ENCODE results near the gene FHIT. TPM values are rescaled to one million over a fixed set of nuclear protein-coding genes. Genes with fewer than 3 reads are reported as not detected.

Gene FHIT
- total RNA-seq, 4 donors from 2014 or later = 4.6 to 6.1 (median 5.7) TPM

DNA sequence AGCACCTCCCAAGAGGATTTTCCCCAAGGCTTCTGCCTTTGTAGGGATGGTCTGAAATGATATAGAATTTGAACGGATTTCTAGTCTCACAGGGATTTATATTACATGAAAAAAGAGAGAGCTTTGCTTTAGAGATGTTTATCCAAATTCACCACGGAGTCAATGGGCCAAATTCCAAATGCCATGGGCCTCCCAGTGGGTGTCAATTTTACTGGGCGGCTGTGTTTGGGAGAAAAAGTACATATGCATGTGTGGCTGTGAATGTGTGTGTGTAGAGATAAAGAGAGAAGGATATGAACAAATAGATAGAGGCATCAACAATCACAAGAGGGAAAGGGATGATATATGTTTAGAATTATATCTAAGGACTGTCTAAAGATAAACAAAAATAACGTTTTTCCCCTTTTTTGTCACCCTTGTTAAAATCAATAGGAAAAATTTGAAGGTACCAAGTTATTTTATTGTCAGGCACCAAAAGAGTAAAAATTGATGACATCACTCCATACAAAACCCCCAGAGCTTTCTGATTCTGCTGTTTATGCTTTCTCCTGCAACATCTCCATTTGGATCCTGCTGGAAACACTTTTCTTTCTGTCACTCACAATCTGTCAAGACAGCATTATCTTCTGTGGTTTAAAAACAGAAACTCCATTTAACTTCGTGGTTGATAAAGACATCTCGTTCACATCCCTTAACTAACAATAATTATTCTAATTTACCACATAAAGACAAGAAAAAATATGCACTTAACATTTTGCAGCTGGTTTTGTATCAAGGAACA lies 160.7 kb downstream of the FHIT start:
- Histone ChIP-seq H3K27me3 (no peaks in the 10 kb centered on the region), H3K36me3 (no peaks in the 10 kb centered on the region), H3K27ac (replicated peaks in 1 of 4) (no peak overlapping the region), H3K4me1 (no peaks in the 10 kb centered on the region), H3K4me3 (no peak overlapping the region), H3K9me3 (no peaks in the 10 kb centered on the region)
- 49% methylated on average over 6 of the region's 6 CpGs for WGBS
- TF ChIP-seq POLR2A (IDR thresholded peaks at IDR 0.05; ENCODE audit: low read depth) = no peak
- TF ChIP-seq, protein P1, sequence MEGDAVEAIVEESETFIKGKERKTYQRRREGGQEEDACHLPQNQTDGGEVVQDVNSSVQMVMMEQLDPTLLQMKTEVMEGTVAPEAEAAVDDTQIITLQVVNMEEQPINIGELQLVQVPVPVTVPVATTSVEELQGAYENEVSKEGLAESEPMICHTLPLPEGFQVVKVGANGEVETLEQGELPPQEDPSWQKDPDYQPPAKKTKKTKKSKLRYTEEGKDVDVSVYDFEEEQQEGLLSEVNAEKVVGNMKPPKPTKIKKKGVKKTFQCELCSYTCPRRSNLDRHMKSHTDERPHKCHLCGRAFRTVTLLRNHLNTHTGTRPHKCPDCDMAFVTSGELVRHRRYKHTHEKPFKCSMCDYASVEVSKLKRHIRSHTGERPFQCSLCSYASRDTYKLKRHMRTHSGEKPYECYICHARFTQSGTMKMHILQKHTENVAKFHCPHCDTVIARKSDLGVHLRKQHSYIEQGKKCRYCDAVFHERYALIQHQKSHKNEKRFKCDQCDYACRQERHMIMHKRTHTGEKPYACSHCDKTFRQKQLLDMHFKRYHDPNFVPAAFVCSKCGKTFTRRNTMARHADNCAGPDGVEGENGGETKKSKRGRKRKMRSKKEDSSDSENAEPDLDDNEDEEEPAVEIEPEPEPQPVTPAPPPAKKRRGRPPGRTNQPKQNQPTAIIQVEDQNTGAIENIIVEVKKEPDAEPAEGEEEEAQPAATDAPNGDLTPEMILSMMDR (IDR thresholded peaks at IDR 0.05) = no peak
- no peak for TF ChIP-seq POLR2AphosphoS5 (IDR thresholded peaks at IDR 0.05)
- TF ChIP-seq EP300 (IDR thresholded peaks at IDR 0.05) = no peak
- no peak for DNase-seq (ENCODE audit: extremely low spot score)
- intact Hi-C loops (cut with DNase I) = no loop called here

DNA sequence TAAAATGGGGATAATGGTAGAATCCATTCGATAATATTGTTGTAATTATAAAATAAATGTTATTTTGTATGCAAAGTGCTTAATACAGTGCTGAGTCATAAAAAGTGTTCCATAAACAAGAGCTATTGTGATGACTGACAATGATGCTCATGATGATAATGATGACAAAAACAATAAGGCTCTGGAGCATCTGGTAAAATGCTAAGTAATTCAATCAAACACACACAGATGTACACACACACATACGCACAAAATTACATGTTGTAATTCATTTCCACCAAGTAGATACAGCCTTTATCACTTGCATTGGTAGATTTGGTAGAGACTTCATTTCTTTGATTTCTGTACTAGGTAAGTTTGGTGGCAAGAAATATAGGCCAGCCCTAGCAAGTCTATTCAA lies 163.8 kb downstream of the FHIT start:
- no peaks in the 10 kb centered on the region for H3K4me1 ChIP-seq
- intact Hi-C loops (cut with DNase I) = no loop called here
- 94% methylated on average over 2 of the region's 2 CpGs for WGBS
- TF ChIP-seq EP300 (IDR thresholded peaks at IDR 0.05) (no peak), POLR2A (IDR thresholded peaks at IDR 0.05; ENCODE audit: low read depth) (no peak), POLR2AphosphoS5 (IDR thresholded peaks at IDR 0.05) (no peak)
- TF ChIP-seq, protein P1 (IDR thresholded peaks at IDR 0.05) = no peak
- H3K27ac ChIP-seq (replicated peaks in 1 of 4) = no peak overlapping the region
- no peaks in the 10 kb centered on the region for H3K9me3 ChIP-seq
- H3K27me3 ChIP-seq = no peaks in the 10 kb centered on the region
- H3K4me3 ChIP-seq = no peak overlapping the region
- no peak for DNase-seq (ENCODE audit: extremely low spot score)
- H3K36me3 ChIP-seq = no peaks in the 10 kb centered on the region

DNA sequence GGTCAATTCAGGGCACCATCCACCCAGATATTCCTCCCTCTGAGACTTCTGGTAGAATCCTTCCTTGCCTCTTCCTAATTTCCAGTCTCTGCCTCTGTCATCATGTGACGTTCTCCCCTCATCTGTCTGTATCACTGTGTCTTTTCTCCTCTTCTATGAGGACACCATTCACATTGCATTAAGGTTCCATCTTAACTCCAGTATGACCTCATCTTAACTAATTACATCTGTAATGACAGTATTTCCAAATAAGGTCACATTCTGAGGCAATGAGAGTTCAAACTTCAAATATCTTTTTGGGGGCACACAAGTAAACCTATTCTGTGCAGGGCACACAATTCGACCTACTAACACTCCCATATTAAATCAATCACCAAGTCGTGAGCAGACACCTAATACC lies 169.7 kb downstream of the FHIT start:
- intact Hi-C loops (cut with DNase I) = no loop called here
- H3K36me3 ChIP-seq = no peaks in the 10 kb centered on the region

DNA sequence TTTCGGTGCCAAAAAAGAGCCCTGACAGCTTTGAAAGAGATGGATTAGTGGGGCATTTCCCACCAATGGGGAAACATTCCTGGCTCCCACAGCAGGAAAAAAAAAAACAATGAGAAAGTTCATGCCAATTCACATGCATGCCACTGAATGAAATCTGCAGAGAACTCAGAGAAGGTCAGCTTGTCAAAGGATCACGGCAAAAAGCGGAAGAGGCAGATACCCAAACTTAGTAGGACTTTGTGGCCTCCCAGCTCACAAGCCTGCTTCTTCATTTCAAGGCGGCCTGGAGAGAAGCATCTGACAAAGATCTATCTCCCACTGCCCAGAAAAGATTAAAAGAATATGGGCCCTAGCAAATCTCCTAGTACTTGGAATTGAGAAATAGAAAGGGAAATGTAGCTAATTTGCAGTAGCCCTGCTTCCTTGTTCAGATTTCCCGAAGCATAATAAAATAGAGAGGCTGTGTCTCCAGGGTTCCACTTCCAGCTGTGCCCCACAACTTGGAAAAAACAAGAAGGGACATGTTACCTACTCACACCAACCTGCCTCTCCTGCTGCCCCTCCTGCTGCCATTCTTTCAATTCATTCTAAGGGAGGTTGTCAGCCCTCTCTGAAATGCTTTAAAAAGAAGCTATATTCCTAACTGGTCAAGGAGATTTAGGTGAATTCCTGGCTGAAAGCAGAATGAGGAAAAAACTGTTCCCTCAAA lies 170.4 kb downstream of the FHIT start:
- Histone ChIP-seq H3K36me3 (no peaks in the 10 kb centered on the region), H3K27ac (replicated peaks in 1 of 4) (no peak overlapping the region), H3K27me3 (no peaks in the 10 kb centered on the region), H3K4me3 (no peak overlapping the region), H3K9me3 (no peaks in the 10 kb centered on the region), H3K4me1 (no peaks in the 10 kb centered on the region)
- TF ChIP-seq POLR2A (IDR thresholded peaks at IDR 0.05; ENCODE audit: low read depth) (no peak), EP300 (IDR thresholded peaks at IDR 0.05) (no peak), POLR2AphosphoS5 (IDR thresholded peaks at IDR 0.05) (no peak)
- TF ChIP-seq, protein P1 (IDR thresholded peaks at IDR 0.05) = no peak
- intact Hi-C loops (cut with DNase I) = no loop called here
- DNase-seq (ENCODE audit: extremely low spot score) = no peak
- 74% methylated on average over 5 of the region's 5 CpGs for WGBS

More for the DNA sequence above, 169.7 kb downstream of the FHIT start:
- H3K27ac ChIP-seq (replicated peaks in 1 of 4) = no peak overlapping the region
- no peak for DNase-seq (ENCODE audit: extremely low spot score)
- H3K27me3 ChIP-seq = no peaks in the 10 kb centered on the region
- WGBS = 85% methylated on average over 3 of the region's 3 CpGs
- no peaks in the 10 kb centered on the region for H3K4me1 ChIP-seq
- no peak overlapping the region for H3K4me3 ChIP-seq
- no peak for TF ChIP-seq EP300 (IDR thresholded peaks at IDR 0.05)
- TF ChIP-seq, protein P1 (IDR thresholded peaks at IDR 0.05) = no peak
- TF ChIP-seq POLR2A (IDR thresholded peaks at IDR 0.05; ENCODE audit: low read depth) = no peak
- no peak for TF ChIP-seq POLR2AphosphoS5 (IDR thresholded peaks at IDR 0.05)
- H3K9me3 ChIP-seq = no peaks in the 10 kb centered on the region

Measured in esophagus muscularis mucosa (tissue), 4 donors.